Activated CD4-positive, alpha-beta T cell treated with anti-CD3 and anti-CD28 coated beads, Interleukin-10, Interleukin-2, amounts not matched to agents 100 ng/mL and 50 ng/mL, durations not matched to agents 16 hours and 8 hours (primary cell): ENCODE results near the gene MAGEC3.

ENCODE experiments used
- DNase-seq: peaks from one replicate; pipeline ENCODE4 v3.0.0-alpha.2; 2020

Gene MAGEC3

DNA sequence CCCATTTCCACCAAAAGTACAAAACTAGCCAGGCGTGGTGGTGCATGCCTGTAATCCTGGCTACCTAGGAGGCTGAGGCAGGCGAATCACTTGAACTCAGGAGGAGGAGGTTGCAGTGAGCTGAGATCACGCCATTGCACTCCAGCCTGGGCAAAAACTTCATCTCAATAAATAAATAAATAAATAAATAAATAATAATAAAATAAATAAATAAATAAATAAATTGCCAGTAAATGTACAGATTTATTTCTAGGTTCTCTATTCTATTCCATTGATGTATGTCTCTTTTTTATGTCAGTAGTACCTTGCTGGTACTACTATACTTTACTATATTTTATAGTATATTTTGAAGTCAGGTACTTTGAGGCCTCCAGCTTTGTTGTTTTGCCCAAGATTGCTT is 109.2 kb downstream of the MAGEC3 start:
- no peak for DNase-seq
